GM10248 (cell line): ENCODE data around the gene ERRFI1.
"Not testable (repeated sequence)": the region's sequence is repeated elsewhere in the genome, so short reads cannot be mapped to it uniquely, and the experiment has no call there.

ENCODE experiments used
- CTCF ChIA-PET: fragments of 300-600 bp; sonication (Branson Sonifier 250); formaldehyde crosslinking; extraction: SDS; loops from one replicate; lab custom pipeline; 2021; ENCODE audit warnings: antibody characterized with exemption; lab: Yijun Ruan, JAX
- POLR2A ChIA-PET: fragments of 350-650 bp; sonication (Branson Sonifier 250); formaldehyde crosslinking; extraction: SDS; loops from one replicate; lab custom pipeline; 2020; ENCODE audit warnings: antibody characterized with exemption; lab: Yijun Ruan, JAX
- DNase-seq: peaks from one replicate; pipeline ENCODE4 v3.0.0; 2012; ENCODE audit errors: extremely low spot score
- TF ChIP-seq, protein P1 (sequence below): IDR thresholded peaks from 2 replicates; pipeline ENCODE4 v1.5.1; 2012; ENCODE audit warnings: mild to moderate bottlenecking, low read depth; ENCODE audit errors: extremely low read depth, missing control alignments, control extremely low read depth

The ERRFI1 gene

DNA sequence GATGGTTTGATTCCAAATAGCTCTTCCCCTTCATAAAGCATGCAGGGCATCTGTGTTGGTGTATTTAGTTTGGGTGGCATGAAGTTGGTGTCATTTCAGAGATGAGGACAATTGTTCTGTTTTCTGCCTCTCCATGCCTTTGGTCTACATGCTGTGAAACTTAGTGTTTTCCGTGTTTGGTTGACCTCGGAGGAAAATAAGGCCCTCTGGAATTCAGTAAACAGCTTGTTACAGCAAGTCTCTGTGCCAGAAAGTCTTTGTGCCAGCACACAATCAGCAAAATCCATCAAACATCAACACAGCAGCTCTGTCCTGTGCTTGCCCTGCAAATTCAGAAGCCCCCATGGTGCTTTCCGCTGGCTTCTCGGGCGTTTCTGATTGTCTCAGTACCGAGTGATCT is 55.1 kb downstream of the ERRFI1 start:
- ChIA-PET POLR2A (no interaction called here), CTCF (interaction anchor here (1.7 kb wide), 1 partner anchor 10 kb away, joined by 4 read pairs; no protein-coding TSS in a partner anchor)
- DNase-seq = no peak
- TF ChIP-seq, protein P1, sequence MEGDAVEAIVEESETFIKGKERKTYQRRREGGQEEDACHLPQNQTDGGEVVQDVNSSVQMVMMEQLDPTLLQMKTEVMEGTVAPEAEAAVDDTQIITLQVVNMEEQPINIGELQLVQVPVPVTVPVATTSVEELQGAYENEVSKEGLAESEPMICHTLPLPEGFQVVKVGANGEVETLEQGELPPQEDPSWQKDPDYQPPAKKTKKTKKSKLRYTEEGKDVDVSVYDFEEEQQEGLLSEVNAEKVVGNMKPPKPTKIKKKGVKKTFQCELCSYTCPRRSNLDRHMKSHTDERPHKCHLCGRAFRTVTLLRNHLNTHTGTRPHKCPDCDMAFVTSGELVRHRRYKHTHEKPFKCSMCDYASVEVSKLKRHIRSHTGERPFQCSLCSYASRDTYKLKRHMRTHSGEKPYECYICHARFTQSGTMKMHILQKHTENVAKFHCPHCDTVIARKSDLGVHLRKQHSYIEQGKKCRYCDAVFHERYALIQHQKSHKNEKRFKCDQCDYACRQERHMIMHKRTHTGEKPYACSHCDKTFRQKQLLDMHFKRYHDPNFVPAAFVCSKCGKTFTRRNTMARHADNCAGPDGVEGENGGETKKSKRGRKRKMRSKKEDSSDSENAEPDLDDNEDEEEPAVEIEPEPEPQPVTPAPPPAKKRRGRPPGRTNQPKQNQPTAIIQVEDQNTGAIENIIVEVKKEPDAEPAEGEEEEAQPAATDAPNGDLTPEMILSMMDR = no peak

- POLR2A ChIA-PET = interaction anchor here (0.7 kb wide), 1 partner anchor 9 kb away, joined by 5 read pairs; no protein-coding TSS in a partner anchor
- DNase-seq = no peak
- TF ChIP-seq, protein P1 = no peak
- CTCF ChIA-PET = interaction anchor here (1.7 kb wide), 1 partner anchor 11 kb away, joined by 4 read pairs; no protein-coding TSS in a partner anchor
Measured at GRCh38 chr1:7970246-7970645, 55.9 kb downstream of the ERRFI1 start.

GRCh38 chr1:7967651-7968050 is 58.5 kb downstream of the ERRFI1 start:
- TF ChIP-seq, protein P1 = no peak
- ChIA-PET CTCF (interaction anchor here (0.7 kb wide), 1 partner anchor 881 kb away, joined by 3 read pairs; no protein-coding TSS in a partner anchor), POLR2A (no interaction called here)
- DNase-seq = no peak

DNA sequence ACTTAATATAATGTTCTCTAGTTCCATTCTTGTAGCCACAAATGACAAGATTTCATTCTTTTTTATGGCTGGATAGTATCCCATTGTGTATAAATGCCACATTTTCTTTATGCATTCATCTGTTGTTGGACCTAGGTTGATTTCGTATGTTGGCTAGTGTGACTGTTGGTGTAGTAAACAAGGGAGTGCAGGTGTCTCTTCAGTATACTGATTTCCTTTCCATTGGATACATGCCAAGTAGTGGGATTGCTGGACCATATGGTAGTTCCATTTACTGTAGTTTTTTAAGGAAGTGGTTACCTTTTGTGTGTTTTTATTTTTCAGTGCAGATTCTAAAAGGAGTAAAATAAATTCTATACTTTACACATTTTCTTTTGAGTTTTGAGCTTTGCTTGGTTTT is 58.9 kb downstream of the ERRFI1 start:
- POLR2A ChIA-PET = no interaction called here
- TF ChIP-seq, protein P1 = no peak
- DNase-seq = no peak
- CTCF ChIA-PET = interaction anchor here (0.7 to 2.1 kb wide), 4 partner anchors 8 to 882 kb away, joined by 3 to 10 read pairs (median 4); no protein-coding TSS in a partner anchor

- TF ChIP-seq, protein P1 = no peak
- DNase-seq = no peak
- ChIA-PET POLR2A (no interaction called here), CTCF (interaction anchor here (0.9 to 4.8 kb wide), 6 partner anchors 11 to 350 kb away, joined by 3 to 26 read pairs (median 4); no protein-coding TSS in a partner anchor)
Measured at GRCh38 chr1:7964476-7964875, 61.6 kb downstream of the ERRFI1 start.

DNA sequence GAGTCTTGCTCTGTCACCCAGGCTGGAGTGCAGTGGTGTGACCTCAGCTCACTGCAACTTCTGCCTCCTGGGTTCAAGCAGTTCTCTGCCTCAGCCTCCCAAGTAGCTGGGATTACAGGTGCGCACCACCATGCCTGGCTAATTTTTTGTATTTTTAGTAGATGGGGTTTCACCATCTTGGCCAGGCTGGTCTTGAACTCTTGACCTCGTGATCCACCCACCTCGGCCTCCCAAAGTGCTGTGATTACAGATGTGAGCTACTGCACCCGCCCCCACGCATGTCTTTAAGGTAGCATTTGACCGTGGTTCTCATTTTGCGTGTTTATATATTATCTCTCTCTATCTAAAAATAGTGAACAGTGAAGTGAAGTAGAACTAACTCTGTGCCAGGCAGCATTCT is 62.3 kb downstream of the ERRFI1 start:
- POLR2A ChIA-PET, DNase-seq: not testable (repeated sequence)
- CTCF ChIA-PET = interaction anchor here (1.2 to 4.8 kb wide), 4 partner anchors 12 to 51 kb away, joined by 3 to 26 read pairs (median 6); no protein-coding TSS in a partner anchor

GRCh38 chr1:7963378-7963730 is 62.8 kb downstream of the ERRFI1 start:
- DNase-seq, POLR2A ChIA-PET: not testable (repeated sequence)
- CTCF ChIA-PET = interaction anchor here (1.7 to 4.8 kb wide), 2 partner anchors 12 to 52 kb away, joined by 4 to 26 read pairs; no protein-coding TSS in a partner anchor
